HG02938 (cell line): ENCODE data around the gene CEP57L1.
"Not testable (repeated sequence)": the region's sequence is repeated elsewhere in the genome, so short reads cannot be mapped to it uniquely, and the experiment has no call there.

Source experiments
- ATAC-seq: cut with Tn5 transposase; IDR thresholded peaks from one replicate; pipeline ENCODE4 v1.9.1; 2021; ENCODE audit warnings: mild to moderate bottlenecking, moderate library complexity; ENCODE audit not compliant: unreplicated experiment

Gene CEP57L1

GRCh38 chr6:109166673-109167072 is 71.4 kb downstream of the CEP57L1 start:
- ATAC-seq = no peak

- no peak for ATAC-seq
Observed at GRCh38 chr6:109167562-109167961, 72.3 kb downstream of the CEP57L1 start.

GRCh38 chr6:109170333-109170732 is 75.0 kb downstream of the CEP57L1 start:
- ATAC-seq = no peak

- no peak for ATAC-seq
Observed at GRCh38 chr6:109172101-109172746, 76.9 kb downstream of the CEP57L1 start.

- no peak for ATAC-seq
Observed at GRCh38 chr6:109174916-109175315, 79.6 kb downstream of the CEP57L1 start.

GRCh38 chr6:109178921-109179320 is 83.6 kb downstream of the CEP57L1 start:
- no peak for ATAC-seq

- no peak for ATAC-seq
Observed at GRCh38 chr6:109179507-109179906, 84.2 kb downstream of the CEP57L1 start.

GRCh38 chr6:109182578-109182977 is 87.3 kb downstream of the CEP57L1 start:
- no peak for ATAC-seq

GRCh38 chr6:109183109-109183650 is 87.9 kb downstream of the CEP57L1 start:
- ATAC-seq = no peak

- ATAC-seq = no peak
Observed at GRCh38 chr6:109184638-109185037, 89.3 kb downstream of the CEP57L1 start.

- ATAC-seq = no peak
Observed at GRCh38 chr6:109186012-109186411, 90.7 kb downstream of the CEP57L1 start.

- ATAC-seq = no peak
Observed at GRCh38 chr6:109187399-109188114, 92.2 kb downstream of the CEP57L1 start.

GRCh38 chr6:109188115-109188411 is 92.8 kb downstream of the CEP57L1 start:
- no peak for ATAC-seq

GRCh38 chr6:109191368-109191767 is 96.1 kb downstream of the CEP57L1 start:
- ATAC-seq = not testable (repeated sequence)

GRCh38 chr6:109192865-109193264 is 97.6 kb downstream of the CEP57L1 start:
- no peak for ATAC-seq

- ATAC-seq = no peak
Observed at GRCh38 chr6:109194880-109195279, 99.6 kb downstream of the CEP57L1 start.

- no peak for ATAC-seq
Observed at GRCh38 chr6:109197061-109197460, 101.8 kb downstream of the CEP57L1 start.

GRCh38 chr6:109202409-109203264 is 107.3 kb downstream of the CEP57L1 start:
- no peak for ATAC-seq

- ATAC-seq = no peak
Observed at GRCh38 chr6:109204511-109204910, 109.2 kb downstream of the CEP57L1 start.

- no peak for ATAC-seq
Observed at GRCh38 chr6:109212683-109213082, 117.4 kb downstream of the CEP57L1 start.
